Measurements from ENCODE around the gene CCDC116.

The CCDC116 gene

DNA sequence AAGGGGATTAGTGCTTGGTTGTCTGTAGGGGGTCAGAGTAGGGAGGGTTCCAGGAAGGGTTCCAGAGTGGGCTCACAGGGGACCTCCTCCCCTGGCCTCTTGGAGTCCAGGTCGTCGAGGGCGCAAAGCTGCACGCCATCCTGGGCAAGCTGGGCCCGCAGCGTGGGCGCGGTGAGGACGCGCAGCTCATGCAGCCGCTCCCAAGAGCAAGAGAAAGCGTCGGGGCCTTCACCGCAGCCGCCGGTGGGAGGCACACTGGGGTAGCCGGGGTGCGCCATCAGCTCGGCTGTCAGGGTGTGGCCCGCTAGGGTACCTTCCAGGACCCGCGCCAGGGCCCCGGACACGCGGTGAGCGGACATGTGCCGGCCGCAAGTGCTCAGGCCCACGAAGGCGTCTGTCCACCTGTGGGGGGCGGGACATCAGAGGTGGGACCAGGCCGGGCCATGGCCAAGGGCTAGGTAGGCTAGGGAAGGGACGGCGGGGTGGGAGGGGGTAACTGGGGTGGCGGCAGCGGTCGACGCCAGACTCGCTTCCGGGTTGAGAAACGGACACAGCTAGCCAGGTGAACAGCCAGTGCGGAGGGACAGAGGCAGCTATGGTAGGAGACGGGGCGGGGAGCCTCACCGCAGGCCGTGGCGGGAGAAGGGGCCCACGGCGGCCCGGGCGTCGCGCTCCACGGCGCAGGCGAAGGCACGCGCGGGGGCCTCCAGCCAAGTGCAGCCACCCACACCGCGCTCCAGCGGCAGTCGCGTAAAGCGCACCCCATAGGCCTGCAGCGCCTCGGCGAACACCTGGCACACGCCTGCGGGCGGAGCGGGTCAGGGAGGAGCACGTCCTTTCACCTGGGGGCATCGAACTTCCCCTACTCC, 3.9 kb upstream of the CCDC116 start:
- DNase-seq (ENCODE audit: low read depth in 2 of 2): no peak
- peak overlapping the region; percentile 90 for H3K4me3 ChIP-seq (replicated peaks in 1 of 2; ENCODE audit: low read depth in 2 of 2, low read length in 2 of 2)
- TF ChIP-seq, protein P1, sequence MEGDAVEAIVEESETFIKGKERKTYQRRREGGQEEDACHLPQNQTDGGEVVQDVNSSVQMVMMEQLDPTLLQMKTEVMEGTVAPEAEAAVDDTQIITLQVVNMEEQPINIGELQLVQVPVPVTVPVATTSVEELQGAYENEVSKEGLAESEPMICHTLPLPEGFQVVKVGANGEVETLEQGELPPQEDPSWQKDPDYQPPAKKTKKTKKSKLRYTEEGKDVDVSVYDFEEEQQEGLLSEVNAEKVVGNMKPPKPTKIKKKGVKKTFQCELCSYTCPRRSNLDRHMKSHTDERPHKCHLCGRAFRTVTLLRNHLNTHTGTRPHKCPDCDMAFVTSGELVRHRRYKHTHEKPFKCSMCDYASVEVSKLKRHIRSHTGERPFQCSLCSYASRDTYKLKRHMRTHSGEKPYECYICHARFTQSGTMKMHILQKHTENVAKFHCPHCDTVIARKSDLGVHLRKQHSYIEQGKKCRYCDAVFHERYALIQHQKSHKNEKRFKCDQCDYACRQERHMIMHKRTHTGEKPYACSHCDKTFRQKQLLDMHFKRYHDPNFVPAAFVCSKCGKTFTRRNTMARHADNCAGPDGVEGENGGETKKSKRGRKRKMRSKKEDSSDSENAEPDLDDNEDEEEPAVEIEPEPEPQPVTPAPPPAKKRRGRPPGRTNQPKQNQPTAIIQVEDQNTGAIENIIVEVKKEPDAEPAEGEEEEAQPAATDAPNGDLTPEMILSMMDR (IDR thresholded peaks at IDR 0.05; ENCODE audit: low read depth, low read length): no peak

DNA sequence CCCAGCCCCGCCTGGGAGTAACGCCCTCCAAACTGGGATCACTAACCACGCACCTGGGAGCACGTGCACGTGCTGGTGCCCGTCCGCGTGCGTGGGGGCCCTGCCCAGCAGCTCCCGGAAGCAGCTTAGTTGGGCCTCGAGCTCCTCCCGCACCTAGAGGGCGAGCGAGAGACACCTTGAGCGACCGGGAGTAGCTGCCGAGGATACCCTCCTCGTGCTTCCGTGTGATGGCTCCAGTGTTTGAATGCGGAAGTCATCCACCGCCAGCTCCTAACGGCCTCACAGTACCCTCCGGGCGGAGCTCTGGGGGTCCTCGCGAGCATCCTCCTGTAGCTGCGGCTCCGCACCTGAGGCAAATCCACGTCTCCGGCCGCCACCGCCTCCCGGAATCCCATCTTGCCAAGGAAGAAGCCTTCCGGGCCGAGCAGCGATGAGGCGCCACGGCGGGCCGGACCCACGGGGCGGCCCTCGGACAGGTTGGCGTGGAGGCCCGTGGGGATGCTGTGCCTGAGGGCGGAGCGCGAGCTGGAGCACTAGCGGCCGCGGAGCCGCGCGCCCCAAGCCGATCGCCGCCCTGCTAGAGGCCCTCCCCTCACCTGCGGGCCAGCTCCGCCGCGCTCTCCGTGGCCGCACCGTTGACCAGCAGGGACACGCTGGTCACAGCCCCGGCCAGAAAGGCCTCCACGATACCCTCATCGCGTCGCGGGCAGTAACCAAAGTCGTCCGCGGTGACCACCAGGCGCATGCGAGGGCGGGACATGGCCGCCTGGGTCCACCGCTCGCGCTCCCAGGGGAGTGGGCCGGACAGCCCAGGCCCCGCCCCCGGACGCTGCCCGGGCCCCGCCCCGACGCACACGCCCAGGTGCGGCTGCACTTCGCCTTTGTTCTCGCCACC, 3.1 kb upstream of the CCDC116 start, which contains the start of gene YDJC:
Gene YDJC (minus strand): TSS at position 768 of the 895 bp plus-strand sequence. CDS start 8 bp downstream, at position 760.
- TF ChIP-seq, protein P1 (IDR thresholded peaks at IDR 0.05; ENCODE audit: low read depth, low read length): peak; percentile 44
- peak within 1 kb of the TSS; percentile 90 for H3K4me3 ChIP-seq (replicated peaks in 1 of 2; ENCODE audit: low read depth in 2 of 2, low read length in 2 of 2)
- DNase-seq (ENCODE audit: low read depth in 2 of 2): peak; percentile 92 to 95

- H3K4me3 ChIP-seq (replicated peaks in 1 of 2; ENCODE audit: low read depth in 2 of 2, low read length in 2 of 2): no peak overlapping the region
- TF ChIP-seq, protein P1 (IDR thresholded peaks at IDR 0.05; ENCODE audit: low read depth, low read length): no peak
- no peak for DNase-seq (ENCODE audit: low read depth in 2 of 2)
Measured at GRCh38 chr22:21631025-21631424, 1.5 kb upstream of the CCDC116 start.

GRCh38 chr22:21632931-21633330, 371 bp downstream of the CCDC116 start:
- no peak overlapping the region for H3K4me3 ChIP-seq (replicated peaks in 1 of 2; ENCODE audit: low read depth in 2 of 2, low read length in 2 of 2)
- DNase-seq (ENCODE audit: low read depth in 2 of 2): no peak
- TF ChIP-seq, protein P1 (IDR thresholded peaks at IDR 0.05; ENCODE audit: low read depth, low read length): no peak

GRCh38 chr22:21633481-21633880, 921 bp downstream of the CCDC116 start:
- TF ChIP-seq, protein P1 (IDR thresholded peaks at IDR 0.05; ENCODE audit: low read depth, low read length): no peak
- DNase-seq (ENCODE audit: low read depth in 2 of 2): no peak
- no peak overlapping the region for H3K4me3 ChIP-seq (replicated peaks in 1 of 2; ENCODE audit: low read depth in 2 of 2, low read length in 2 of 2)

- TF ChIP-seq, protein P1 (IDR thresholded peaks at IDR 0.05; ENCODE audit: low read depth, low read length): no peak
- DNase-seq (ENCODE audit: low read depth in 2 of 2): no peak
Measured at GRCh38 chr22:21634081-21634480, 1.5 kb downstream of the CCDC116 start.

More at GRCh38 chr22:21634081-21634480, 1.5 kb downstream of the CCDC116 start:
- H3K4me3 ChIP-seq (replicated peaks in 1 of 2; ENCODE audit: low read depth in 2 of 2, low read length in 2 of 2): no peak overlapping the region
